ENCODE data around the gene POPDC2.

The POPDC2 gene

DNA sequence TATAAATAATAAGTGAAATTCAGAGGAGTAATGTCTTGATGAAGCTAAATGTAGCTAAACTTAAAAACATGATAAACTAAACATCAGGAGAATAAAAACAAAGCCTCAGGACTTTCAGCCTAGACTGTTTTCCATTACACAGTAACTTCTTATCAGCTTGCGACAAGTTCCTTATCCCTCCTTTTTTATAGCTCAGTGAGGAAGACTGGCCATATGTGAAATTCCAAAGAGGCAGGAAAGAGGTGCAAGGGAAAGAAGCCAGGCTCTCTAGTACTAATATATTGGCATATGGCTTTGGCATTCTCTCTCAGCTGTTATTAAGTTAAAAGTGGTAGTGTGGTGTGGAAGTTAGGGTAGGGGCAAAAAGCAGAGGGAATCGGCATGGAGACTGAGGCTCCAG lies 12.4 kb upstream of the POPDC2 start:
- DNase-seq = no peak

DNA sequence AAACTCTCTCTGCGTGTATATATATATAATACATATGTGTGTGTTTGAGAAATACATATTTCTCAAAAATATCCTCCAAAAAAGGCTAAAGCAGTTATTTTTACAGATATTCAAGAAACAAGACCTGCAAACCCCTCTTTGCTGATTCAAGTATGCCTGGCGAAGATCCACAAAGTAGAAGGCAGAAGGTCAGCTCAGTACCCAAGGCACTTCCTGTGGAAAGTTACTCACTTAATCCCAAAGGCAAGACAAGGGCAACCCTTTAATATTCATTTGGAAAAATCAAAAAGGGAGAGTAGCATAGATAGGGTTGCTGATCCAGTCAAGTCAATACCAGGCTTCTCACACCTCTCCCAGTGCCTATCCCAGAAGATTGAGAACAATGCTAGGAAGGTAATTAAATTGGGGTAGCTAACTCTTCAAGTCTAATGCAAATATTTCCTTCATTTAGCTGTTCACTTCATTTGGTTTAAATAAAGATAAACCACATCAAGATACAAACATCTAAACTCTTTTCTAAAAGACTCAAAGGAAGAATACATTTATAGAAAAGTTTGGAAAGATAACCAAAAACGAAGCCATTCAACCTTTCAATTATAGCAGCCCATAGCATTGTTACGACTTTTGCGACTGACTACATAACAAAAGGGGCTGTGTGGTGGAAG lies 9.6 kb upstream of the POPDC2 start:
- no peak for DNase-seq

DNA sequence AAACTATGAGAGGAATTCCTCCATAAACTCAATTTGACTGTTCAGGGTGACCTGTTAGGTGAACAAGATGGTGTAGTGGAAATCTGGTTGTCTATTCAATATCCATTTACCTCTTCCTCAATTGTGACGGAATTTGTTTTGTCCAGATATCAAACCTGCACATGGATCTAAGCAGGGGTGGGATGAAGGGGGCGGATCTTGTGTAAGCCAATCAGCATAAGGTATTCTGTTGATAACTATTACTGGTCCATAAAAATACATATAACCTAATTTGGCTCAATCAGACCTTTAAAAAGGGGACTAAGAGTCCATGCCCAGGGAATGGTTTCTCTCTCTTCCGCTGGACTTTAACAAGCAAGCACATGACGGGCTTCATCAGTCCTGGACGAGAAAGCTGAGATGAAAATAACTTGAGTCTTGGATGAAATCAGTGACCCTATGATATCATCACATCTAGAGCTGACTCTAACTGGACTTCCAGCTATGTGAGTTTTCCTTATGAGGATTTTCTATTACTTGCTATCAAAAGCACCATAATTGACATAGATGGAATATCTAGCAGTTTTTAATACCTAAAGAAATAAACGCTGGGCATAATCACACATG lies 5.7 kb upstream of the POPDC2 start:
- DNase-seq = no peak

DNA sequence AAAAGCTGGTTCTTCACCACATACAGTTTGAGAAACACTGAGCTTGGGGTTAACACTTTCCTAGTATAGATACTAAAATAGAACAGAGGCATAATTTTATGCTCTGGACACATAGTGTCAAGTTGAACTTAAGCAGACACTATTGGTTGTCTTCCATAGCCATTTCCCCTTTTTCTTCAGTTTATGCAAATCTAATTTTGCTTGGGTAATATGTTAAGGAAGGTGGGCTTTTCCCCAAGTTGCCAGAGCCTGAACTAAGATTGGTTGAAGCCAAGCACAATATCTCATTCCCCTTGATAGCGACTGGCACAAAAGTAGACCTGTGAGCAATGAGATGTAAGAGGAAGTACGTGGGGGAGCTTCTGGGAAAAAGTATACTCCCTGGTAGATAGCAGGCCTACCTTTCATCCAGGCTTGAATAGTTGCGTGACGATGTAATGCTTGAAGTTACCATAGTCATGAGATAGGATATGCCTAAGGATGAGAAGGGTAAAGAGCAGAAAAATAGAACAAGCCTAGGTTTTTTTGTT lies 4.5 kb upstream of the POPDC2 start:
- no peak for DNase-seq

DNA sequence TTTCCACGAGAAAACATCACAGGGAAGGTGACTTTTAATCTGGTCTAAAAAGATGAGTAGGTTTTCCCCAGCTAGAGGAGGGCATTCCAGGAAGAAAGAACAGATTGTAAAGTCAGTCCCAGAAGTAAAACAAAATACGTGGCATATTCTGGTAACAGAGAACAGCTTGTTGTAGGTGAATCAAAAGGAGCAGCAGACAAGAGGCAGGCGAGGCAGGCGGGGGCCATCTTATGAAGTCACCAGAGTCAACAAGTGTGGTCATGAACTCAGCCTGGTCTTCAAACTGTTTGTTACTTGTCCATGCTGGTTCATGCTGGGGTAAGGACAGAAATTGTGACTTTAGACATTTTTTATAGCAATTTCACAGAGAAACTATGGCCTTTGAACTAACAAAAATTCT lies 4.0 kb upstream of the POPDC2 start:
- no peak for DNase-seq

DNA sequence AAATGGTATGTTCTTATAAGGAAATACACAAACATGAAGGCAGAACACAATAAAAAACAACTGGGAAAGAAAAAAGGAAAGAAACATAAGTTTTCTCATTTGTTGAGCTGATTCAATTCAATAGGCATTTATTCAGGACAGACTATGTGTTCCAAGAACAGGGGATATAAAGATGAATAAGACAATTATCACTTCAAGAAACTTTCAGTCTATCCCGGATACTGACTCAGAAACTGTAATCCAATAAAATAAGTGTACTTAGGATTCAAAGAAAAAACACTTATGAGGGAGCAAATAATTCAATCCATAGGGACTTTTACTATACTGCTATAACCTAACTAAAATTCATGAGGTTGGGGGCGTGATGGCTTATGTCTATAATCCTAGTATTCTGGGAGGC lies 3.5 kb upstream of the POPDC2 start:
- no peak for DNase-seq

DNA sequence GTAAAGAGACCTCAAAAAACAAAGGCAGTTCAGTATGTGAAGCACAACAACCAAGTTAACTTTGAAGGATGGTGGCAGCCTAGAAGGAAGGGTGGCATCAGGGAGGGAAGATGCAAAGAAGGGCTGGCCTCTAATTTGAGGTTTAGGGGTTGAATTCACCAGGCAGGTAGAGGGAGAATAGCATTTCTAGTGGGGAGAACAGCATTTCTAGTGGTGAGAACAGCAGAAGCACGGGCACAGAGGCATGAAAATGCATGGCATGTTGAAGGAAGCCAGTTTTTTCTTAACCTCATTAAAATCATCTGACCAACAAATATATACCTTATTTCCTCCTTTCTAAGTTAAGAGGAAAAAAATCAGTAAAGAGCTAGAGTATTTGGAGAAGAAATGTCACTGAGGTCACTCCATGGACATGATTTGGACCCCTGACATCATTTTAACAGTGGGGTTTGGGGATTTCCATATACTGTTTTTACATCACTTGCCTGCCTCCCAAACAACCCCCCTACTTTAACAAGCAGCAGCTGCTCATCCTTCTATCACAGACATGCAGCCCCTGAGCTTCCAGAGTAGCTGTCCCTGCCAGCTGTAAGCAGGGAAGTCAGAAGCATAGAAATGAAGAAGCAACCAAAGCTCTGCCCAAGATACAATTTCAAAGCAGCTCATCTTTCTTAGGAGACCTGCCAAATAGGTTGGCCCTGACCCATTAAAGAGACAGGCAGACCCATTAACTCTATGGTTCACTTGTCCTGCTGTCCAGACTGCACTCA lies 2.4 kb upstream of the POPDC2 start:
- DNase-seq = no peak

DNA sequence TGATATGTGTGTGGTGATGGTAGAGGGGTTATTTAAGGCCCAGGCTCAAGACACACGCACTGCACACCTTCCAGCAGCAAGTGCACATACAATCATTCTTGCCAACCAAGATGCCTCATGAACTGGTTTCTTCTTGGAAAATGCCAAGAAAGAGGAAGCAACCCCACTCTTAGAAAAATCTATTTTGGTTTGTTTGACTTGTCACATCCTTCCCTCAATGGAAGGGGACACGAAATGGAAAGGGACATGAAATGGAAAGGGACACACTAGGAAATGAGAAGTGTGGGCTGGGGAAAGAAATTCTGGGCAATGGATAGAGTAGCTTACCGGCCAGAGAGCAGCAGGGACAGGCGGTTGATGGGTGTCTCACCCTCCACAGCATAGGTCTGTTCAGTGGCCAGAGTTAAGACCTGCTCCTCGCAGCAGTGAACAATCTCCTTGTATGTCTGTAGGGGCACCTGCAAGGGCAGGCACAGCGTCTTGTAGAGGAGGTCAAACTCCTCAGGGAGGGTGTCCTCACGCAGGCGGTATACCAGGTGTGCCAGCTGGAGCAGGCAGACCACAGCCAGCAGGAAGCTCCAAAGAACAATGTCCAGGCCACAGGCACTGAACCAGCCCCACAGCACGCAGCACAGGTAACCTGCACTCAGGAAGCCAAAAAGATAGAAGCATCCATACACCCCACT lies 640 bp downstream of the POPDC2 start:
- no peak for DNase-seq

DNA sequence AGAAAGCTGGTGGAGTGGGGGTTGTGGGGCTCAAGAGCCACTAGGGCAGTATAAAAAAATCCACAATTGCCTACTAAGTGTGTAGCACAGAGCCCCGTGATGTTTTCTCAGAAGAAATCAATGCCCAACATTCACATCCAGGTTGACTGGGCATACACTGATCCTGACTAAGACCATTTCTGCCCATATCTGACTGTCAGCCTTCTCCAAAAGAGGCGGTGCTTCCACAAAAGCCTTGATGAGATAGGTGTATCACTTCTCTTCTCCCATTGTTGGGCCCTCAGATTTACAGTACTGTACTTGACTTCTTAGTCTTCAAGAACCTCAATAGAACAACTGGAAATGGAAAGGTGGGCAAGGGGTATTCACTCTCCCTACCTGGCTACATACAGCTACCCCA lies 1.4 kb downstream of the POPDC2 start:
- no peak for DNase-seq

DNA sequence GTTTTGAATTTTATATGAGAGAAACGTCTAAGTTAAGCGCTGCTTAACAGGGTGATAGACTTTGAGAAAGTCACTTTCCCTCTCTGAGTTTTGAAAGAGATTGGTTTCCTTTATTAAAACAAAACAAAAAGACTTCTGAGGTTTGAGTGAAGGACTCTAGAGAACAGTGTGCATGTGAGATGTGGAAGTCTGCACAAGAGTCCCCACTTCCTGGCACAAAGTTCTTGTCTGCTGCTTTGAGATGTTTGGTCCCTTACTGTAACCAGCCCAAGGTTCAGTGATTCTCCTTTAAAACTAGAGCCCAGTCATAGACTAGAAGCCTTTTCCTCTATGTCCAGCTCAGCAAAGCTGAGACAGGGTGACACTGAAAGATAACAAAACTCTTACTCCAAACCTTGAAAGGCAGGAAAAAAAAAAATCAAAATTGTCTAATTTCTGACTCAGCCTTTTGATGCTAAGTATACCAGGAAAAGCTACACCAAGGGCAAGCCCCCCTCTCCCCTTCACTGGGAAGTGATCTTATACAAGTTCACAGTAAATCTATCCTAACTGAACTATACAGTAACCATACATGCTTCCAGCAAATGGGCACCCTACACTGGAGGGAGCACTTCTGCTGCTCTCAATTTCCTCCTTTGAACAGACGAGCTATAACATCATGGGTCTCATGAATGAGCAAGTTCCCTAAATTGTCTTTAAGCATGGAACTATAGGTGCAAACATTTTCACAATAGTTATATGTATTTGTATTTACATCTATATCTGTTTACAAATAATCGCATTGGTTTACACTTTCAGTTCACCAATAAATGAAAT lies 2.3 kb downstream of the POPDC2 start:
- no peak for DNase-seq

DNA sequence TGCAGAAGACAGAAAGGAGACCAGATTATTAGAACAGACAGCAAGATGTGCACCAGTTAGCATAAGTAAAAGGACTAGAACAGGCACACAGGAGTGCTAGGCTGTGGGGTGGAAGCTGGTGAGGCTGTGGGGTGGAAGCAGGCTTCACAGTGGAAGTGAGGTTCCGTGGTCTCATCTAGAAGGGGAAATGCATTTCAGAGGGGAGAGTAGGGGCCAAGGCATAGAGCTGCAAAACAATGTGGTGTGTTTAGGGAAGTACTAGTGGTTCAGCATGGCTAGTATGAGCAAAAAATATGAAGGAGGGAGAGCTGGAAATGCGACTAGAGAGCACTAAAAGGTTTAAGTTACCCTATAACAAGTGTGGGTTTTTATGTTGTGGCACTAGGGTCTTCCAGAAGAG lies 6.5 kb downstream of the POPDC2 start:
- DNase-seq = no peak

DNA sequence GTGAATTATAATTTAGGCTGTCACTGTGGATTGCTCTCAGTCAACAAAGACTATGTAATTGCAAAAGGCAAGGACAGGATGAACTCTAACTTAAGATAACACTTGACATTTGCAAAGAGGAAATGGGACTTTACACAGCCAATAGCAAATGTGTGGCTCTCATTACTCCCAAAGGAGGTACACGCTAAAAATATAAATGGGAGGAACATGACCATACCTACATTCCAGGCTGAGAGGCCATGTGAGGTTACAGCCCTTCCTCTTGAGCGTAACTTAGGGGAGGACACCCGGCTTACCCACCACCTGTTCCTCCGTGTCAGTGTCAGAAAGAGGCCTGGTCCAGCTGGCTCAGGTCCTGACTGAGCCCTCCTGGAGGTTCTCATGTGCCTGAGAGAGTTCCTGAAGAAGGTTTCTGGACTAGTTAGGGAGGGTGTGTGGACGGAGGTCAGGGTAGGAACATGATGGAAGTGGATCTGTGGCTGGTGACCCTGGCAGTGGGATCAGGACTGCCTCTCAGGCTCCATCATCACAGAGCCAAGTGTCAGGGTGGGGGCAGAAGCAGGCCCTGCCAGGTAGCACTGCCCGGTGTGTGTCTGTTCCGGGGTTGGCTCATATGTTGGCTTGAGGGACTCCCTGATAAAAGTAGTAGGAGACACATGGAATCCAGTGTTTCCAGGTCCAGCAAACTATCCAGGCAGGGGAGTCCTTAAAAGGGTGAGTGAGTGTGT lies 7.9 kb downstream of the POPDC2 start:
- no peak for DNase-seq

DNA sequence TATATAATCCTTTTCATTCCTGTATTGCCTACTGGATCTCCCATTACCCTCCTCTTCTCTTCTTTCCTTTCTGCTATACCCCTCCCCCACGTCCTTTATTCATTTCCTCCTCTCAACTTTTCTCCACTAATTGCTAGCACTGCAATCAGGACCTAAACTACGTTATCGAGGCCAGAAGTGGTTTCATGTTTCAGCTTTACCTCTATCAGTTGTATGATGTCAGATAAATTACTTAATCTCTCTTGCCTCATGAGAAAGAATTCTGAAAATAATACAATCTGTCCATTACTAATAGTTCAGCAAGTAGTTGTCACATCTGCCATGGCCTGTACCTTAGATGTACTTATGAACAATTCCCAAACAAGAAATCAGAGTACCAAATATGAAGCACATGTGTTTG lies 10.6 kb downstream of the POPDC2 start:
- no peak for DNase-seq

DNA sequence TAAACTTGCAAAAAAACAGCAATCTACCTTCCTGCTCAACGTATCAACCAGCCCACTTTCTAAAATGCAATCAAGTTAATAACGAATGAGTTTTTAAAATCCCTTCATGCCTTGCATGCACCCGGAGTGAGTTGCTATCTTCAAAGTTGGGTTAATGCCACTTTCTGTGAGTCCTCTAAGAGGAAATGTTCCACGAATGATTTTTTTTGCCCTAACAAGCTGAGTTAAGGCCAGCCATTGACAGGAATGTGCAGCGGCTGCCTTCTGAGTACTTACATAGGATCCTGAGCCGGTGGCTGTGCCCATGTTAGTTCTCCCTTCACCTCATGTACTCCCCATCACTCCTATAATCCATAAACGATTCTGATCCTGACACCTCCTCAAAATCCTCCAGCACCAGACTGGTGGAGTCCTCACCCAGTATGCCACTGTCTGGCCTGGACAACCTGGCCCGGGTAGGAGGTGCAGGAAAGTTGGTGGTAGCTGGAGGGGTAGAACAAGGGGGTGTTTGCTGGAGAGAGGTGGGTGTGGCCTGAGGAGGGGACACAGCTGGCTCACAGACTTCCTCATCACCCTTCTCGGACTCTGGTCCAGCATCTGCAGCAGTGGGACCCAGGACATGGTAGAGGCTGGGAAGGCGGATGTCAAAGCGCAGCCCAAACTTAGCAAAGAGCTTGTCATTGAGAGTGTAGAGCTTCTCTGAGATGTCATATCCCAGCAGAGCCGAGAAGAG lies 12.4 kb downstream of the POPDC2 start:
- no peak for DNase-seq

DNA sequence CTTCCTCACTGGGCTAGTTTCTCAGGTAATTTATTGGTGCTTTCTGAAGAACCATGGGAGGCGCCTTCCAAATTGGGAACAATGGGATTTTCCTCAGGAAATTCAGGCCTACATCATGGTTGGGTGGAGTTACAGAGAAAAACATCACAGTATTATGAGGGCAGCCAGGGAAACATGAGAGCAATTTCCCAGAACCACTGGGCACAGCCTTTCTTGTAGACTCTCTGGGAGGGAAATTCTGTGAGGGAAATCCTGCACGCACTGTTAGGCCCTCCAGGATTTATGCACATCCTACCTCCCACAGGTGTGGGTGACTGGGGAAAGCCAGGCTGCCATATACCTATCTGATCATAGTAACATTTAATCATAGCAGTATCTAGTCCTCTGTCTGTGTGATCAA lies 13.2 kb downstream of the POPDC2 start:
- DNase-seq = no peak

DNA sequence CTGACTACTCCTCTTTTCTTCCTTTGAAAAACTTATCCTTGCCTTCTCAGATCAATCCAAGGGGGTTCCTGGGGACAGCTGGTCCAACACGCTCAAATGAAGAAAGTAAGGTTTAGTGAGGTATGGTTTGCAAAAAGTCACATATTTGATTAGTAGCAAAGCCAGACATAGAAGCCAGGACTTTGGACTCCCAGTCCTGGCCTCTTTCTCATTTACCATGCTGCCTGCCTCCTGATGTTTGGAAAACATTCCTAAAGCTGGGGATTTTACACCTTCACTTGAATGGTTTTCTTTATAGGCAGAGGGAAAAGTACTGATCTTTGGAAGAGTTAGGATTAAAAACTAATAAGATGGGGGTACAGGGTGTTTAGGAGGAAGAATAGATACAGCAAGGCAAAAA lies 14.6 kb downstream of the POPDC2 start:
- no peak for DNase-seq

DNA sequence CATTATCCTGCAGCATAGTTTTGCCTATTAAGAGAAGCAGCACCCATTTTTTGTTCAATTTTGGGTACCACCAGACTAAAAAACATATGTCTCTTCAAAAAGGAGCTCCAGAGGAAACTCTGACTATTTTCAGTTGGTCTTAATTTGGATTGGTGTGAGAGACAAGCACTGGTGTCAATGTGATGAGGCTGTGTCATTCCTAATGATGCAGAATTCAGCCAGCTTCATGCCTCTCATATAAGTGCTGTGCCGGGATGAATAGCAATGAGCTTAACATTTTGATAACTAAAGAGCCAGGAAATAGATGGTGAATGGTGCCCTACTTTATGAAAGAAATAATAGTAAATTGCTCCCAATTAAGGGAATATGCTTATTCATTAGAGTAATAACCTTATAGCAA lies 15.9 kb downstream of the POPDC2 start:
- DNase-seq = no peak

DNA sequence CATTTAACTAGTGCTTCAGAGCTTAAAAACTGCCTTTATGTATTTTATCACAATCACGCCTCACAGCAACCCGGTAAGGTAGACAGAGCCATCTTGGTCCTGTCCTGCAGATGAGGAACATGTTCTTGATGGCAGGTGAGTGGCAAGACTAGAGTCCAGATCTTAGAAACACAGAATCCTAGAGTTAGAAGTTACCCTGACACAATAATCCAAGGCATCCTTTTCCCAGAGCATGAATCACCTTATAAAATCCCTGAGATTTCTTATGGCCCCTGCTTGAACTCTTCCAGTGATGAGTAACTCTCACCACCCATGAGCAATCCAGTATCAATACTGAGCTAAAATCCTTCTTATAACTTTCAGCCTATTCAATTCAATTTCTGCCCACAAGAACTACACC lies 16.9 kb downstream of the POPDC2 start:
- no peak for DNase-seq

DNA sequence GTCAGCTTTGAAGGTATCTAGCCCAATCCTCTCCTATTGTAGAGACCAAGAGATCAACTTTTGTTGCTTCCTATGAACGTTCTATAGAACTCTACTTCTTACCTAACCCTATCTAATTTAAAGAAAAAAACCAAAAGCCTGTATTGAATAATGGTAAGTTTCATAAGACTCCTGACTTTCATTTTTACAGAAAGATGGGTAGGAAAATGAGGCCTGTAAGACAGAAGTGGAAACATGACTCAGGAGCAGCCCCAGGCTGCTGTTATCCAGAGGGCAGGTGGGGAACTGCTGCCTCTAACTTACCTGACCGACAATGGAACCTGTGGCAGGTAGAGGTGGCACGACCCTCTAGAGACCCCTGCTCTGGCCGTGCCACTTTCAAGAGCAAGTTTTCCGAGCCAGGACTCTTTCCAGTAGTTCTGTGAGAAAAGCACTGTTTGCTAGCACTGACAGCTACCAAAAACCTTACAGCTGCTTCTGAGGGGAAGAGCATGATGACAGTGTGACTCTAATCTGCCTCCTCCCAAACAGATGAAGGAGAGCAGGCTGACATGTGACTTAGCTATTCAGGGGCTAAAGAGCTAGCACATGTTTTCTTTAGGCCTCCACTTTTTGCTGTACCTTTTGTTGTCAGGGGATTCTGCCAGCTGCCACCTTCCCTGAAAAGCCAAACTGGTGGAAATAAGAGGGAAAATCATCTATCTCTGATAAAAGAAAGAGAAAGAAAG lies 17.5 kb downstream of the POPDC2 start:
- no peak for DNase-seq
